A673 (cell line): ENCODE results near the gene GMDS. TPM values are rescaled to one million over a fixed set of nuclear protein-coding genes. Genes with fewer than 3 reads are reported as not detected.

Source experiments
- BruUV-seq: library from RNA; stranded (reverse); fragments of 400-500 nt; replicated peaks from 2 replicates; lab custom pipeline; 2021; lab: Mats Ljungman, UMichigan
- CTCF ChIA-PET: fragments of 300-600 bp; sonication (Branson Sonifier 250); formaldehyde crosslinking; loops from one replicate; lab custom pipeline; 2022; ENCODE audit warnings: antibody characterized with exemption; lab: Charles Lee
- POLR2A ChIA-PET: fragments of 300-600 bp; sonication (Branson Sonifier 250); formaldehyde crosslinking; loops from one replicate; lab custom pipeline; 2022; ENCODE audit warnings: antibody characterized with exemption; ENCODE audit not compliant: low non-redundant PET; lab: Charles Lee
- DNase-seq: peaks from one replicate; pipeline ENCODE4 v3.0.0-alpha.2; 2015; ENCODE audit warnings: low spot score
- H3K27ac ChIP-seq: fragments of 200-600 bp; sonication (generic); 2 replicates; pipeline ENCODE4 v1.5.1; 2016; ENCODE audit warnings: mixed run types, low read depth, mild to moderate bottlenecking, mixed read lengths, antibody characterized with exemption, low read length; ENCODE audit not compliant: poor library complexity, severe bottlenecking
- H3K27me3 ChIP-seq: fragments of 200-600 bp; sonication (generic); replicated peaks from 2 replicates; pipeline ENCODE4 v1.6.1; 2017; ENCODE audit warnings: mixed run types, low read depth, mild to moderate bottlenecking, mixed read lengths, antibody characterized with exemption, low read length; ENCODE audit not compliant: insufficient read depth, poor library complexity
- H3K36me3 ChIP-seq: fragments of 200-600 bp; sonication (generic); 2 replicates; pipeline ENCODE4 v1.6.1; 2016; ENCODE audit warnings: mixed run types, mild to moderate bottlenecking, mixed read lengths, antibody characterized with exemption, low read length; ENCODE audit not compliant: insufficient read depth, poor library complexity, severe bottlenecking
- H3K4me1 ChIP-seq: fragments of 200-600 bp; sonication (generic); 2 replicates; pipeline ENCODE4 v1.6.1; 2017; ENCODE audit warnings: mixed run types, mild to moderate bottlenecking, mixed read lengths, antibody characterized with exemption, low read length; ENCODE audit not compliant: insufficient read depth, poor library complexity, severe bottlenecking
- H3K4me3 ChIP-seq: fragments of 200-600 bp; sonication (generic); 2 replicates; pipeline ENCODE4 v1.5.1; 2016; ENCODE audit warnings: low read depth, mixed run types, mild to moderate bottlenecking, mixed read lengths, low read length; ENCODE audit not compliant: poor library complexity, severe bottlenecking
- H3K9me3 ChIP-seq: fragments of 200-600 bp; sonication (generic); 2 replicates; pipeline ENCODE4 v1.6.1; 2016; ENCODE audit warnings: mixed run types, low read depth, mild to moderate bottlenecking, mixed read lengths, antibody characterized with exemption, low read length; ENCODE audit not compliant: poor library complexity, severe bottlenecking
- EZH2 ChIP-seq: fragments of 200-600 bp; sonication (generic); IDR thresholded peaks from 2 replicates; pipeline ENCODE4 v1.6.1; 2017; ENCODE audit warnings: borderline replicate concordance, low read depth, mild to moderate bottlenecking, mixed read lengths, antibody characterized with exemption, low read length; ENCODE audit not compliant: poor library complexity, severe bottlenecking
- intact Hi-C: fragments of 100-400 bp; cut with micrococcal nuclease; formaldehyde crosslinking; loops from one replicate; pipeline ENCODE4 v1.10.0; 2022; ENCODE audit not compliant: unreplicated experiment
- total RNA-seq: library from RNA; stranded (reverse); gene quantifications from 2 replicates; pipeline ENCODE4 v1.2.3, GENCODE V29; 2021
- TF ChIP-seq, protein P1 (sequence below): fragments of 300-800, 200-600 bp; sonication (generic); conservative IDR thresholded peaks from 2 replicates; pipeline ENCODE4 v1.5.1; 2017; ENCODE audit warnings: low read depth, mild to moderate bottlenecking, antibody characterized with exemption, low read length, moderate library complexity, mixed read lengths

Gene GMDS
- total RNA-seq, 1 experiment from 2014 or later = 15.2 TPM

DNA sequence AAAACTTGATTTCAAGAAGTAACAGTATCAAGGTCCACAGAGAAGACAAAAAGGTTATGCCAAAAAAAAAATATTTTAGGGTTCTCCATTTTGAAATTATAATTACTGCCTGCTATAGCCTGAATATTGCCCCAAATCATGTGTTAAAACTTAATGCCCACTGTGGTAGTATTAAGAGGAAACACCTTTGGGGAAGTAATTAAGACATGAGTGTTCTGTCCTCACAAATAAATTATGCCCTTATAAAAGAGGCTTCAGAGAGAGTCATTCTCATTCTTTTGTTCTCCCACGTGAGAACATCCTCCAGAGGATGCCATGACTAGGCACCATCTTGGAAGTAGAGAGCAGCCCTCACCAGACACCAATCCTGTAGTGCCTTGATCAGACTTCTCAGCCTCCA lies 66.2 kb downstream of the GMDS start:
- Histone ChIP-seq H3K9me3 (no peaks in the 10 kb centered on the region), H3K36me3 (no peaks in the 10 kb centered on the region), H3K4me3 (no peak overlapping the region), H3K27ac (no peak overlapping the region), H3K27me3 (no peaks in the 10 kb centered on the region), H3K4me1 (no peaks in the 10 kb centered on the region)
- ChIA-PET CTCF (no interaction called here), POLR2A (no interaction called here)
- no TSS peak for BruUV-seq
- DNase-seq = no peak
- no peak for TF ChIP-seq EZH2
- TF ChIP-seq, protein P1, sequence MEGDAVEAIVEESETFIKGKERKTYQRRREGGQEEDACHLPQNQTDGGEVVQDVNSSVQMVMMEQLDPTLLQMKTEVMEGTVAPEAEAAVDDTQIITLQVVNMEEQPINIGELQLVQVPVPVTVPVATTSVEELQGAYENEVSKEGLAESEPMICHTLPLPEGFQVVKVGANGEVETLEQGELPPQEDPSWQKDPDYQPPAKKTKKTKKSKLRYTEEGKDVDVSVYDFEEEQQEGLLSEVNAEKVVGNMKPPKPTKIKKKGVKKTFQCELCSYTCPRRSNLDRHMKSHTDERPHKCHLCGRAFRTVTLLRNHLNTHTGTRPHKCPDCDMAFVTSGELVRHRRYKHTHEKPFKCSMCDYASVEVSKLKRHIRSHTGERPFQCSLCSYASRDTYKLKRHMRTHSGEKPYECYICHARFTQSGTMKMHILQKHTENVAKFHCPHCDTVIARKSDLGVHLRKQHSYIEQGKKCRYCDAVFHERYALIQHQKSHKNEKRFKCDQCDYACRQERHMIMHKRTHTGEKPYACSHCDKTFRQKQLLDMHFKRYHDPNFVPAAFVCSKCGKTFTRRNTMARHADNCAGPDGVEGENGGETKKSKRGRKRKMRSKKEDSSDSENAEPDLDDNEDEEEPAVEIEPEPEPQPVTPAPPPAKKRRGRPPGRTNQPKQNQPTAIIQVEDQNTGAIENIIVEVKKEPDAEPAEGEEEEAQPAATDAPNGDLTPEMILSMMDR = no peak
- intact Hi-C loops = no loop called here

DNA sequence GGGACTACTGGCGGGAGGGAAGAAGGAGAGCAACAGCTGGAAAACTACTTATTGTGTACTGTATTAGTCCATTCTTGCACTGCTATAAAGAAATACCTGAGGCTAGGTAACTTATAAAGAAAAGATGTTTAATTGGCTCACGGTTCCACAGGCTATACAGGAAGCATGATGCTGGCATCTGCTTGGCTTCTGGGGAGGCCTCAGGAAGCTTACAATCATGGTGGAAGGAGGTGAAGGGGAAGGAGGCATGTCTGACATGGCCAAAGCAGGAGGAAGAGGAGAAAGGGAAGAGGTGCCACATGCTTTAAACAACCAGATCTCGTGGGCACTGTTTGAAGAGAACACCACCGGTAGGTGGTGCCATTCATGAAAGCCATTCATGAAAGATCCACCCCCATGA lies 67.3 kb downstream of the GMDS start:
- Histone ChIP-seq H3K27me3 (no peaks in the 10 kb centered on the region), H3K9me3 (no peaks in the 10 kb centered on the region), H3K4me1 (no peaks in the 10 kb centered on the region), H3K27ac (no peak overlapping the region), H3K36me3 (no peaks in the 10 kb centered on the region), H3K4me3 (no peak overlapping the region)
- ChIA-PET CTCF (no interaction called here), POLR2A (no interaction called here)
- DNase-seq = no peak
- intact Hi-C loops = no loop called here
- BruUV-seq = no TSS peak
- TF ChIP-seq, protein P1 = no peak

DNA sequence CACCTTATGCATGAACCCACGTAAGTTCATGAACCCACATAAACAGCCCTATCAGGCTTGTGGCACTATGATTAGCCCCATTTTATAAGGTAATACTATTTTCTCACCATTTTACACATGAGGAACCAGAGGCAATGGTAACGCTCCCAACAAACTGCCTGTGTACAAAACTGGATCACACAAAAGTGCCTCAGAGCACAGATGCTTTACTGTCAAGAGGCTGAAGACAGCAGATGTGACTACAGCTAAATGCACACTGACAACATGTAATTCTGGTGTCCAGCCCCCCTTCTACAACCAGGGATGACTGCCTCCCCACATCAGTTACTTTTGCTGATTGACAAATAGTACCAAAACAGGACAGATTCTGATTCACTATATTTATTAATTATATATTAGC lies 69.6 kb downstream of the GMDS start:
- Histone ChIP-seq H3K4me1 (no peaks in the 10 kb centered on the region), H3K36me3 (no peaks in the 10 kb centered on the region), H3K9me3 (no peaks in the 10 kb centered on the region), H3K27ac (no peak overlapping the region), H3K4me3 (no peak overlapping the region), H3K27me3 (no peaks in the 10 kb centered on the region)
- no TSS peak for BruUV-seq
- POLR2A ChIA-PET = no interaction called here
- intact Hi-C loops = no loop called here
- DNase-seq = no peak
- TF ChIP-seq EZH2 = no peak
- TF ChIP-seq, protein P1 = no peak
- CTCF ChIA-PET = no interaction called here
